Stimulated activated CD4-positive, alpha-beta T cell treated with anti-CD3 and anti-CD28 coated beads, Interleukin-15, amount 100 ng/mL, for 1 hour (primary cell): ENCODE results near the gene NOL6.

Experiments used
- DNase-seq, 2 donors: peaks; one replicate each; pipeline ENCODE4 v3.0.0-alpha.2; 2020; ENCODE audit warnings: low read depth in 1 of 2, low spot score in 1 of 2

The NOL6 gene

DNA sequence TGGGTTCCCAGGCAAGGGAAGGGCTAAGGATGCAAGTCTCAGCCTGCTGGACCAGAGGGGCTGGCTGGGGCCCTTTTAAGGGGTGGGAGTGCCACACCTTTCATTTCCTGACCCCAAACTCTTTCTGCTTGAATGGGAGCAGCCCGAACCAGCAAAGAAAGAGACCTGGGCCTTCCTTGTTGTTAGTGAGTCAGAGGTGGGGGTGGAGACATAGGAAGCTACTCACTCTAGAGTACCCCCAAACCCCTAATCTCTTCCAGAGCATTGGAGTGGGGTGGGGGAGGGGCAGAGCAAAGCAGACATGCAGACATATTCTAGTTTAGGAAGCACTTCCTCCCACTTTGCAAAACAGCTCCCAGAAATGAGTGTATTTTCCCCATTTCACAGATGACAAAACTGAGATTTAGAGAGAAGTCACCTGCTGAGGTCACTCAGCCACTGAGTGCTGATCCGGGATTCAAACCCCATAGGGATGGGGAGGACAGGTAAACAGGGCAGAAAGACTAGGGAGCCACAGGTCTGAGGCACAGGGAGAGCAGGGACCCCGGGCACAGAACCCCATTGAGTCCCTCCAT, 20.4 kb downstream of the NOL6 start:
- DNase-seq, result no peak

DNA sequence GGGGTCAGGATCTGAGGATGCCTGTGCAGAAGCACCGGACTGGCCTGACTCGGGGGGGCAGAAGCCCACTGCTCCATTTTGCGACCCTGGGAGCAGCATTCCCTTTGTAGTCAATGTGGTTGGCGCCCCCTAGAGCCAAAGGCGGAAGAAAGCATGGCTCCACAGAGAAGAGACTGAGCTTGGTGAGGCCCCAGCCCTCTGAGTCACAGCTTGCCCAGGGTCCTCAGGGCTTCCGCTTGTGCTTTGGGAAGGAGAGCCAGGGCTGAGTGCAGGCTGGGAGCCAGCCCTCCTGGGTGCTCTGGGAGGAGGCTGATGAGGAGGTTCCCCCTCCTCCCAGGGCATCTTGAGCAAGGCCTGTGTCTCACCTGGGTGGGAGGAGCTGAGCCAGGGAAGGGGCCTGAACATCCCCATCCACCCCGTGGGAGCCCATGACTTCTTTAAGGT, 20.9 kb downstream of the NOL6 start:
- peak in 1 of 2 donors; percentile 27 for DNase-seq

DNA sequence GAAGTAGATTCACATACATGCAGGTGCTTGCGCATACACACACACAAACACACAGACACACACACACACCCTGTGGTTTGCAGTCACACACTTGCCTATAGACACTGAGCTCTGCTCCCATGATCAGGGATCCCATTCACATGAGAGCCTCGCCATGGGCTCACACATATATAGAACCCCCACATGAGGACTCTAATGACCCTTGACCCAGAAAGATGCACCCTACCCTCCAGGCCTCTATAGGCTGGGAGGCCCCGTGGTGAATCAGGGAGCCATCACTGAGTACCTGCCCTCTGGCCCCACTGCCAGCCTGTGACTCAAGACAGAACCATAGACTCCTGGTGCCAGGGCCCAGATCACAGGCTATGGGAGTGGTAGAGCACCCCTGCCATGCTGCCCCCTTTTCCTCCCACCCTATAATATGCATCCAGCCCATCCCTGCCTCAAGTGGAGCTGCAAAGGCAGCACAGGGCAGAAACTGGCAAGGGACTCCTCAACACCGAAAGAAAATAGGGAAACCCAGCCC, 23.0 kb downstream of the NOL6 start:
- DNase-seq, result no peak

DNA sequence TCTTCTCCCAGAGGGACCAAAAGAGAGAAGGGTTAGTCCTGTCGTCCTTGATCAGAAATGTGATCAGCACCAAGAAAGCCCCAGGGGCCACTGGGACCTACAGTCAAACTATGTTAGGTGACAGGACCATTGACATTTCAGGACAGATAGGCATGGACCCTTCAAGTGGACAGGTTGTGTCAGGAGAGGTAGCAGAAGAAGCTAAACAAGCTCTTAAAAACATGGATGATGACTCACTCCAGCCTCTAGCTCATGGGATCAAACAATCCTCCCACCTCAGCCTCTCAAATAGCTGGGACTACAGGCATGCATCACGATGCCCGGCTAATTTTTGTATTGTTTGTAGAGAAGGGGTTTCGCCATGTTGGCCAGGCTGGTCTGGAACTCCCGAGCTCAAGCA, 24.0 kb downstream of the NOL6 start:
- DNase-seq, result no peak

DNA sequence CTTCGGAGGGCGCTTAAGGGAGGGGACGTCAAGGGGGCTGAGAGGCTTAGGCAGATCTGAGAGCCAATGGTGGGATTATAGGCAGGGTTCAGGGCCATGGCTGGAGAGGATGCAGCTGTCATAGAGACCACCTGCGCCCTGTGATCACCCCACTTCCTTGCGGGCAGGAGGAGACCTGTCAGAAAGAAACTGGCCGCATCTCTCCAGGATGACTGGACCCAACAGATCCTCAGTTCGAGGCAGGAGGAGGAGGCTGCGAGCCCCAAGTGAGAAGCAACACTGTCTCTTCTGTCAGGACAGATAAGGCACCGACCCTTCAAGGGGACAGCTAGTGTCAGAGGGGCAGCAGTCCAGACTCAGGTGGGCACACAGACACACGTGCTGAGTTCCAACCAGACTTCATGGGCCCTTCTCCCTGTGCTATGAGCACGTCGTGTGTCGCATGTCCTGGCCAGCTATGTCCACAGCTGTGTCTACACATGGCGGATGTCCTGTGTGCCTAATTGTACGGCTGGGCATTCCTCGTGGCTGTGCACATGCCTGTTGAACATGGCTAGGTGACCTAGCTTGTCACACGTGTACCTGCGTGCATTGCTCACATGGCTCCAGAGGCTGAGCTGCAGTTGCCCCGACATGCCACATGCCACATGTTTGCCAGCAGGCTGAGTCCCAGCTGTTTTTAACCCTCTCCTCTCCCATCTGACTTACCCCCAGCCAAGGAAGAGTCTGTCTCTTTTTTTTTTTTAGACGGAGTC, 25.7 kb downstream of the NOL6 start:
- no peak for DNase-seq

DNA sequence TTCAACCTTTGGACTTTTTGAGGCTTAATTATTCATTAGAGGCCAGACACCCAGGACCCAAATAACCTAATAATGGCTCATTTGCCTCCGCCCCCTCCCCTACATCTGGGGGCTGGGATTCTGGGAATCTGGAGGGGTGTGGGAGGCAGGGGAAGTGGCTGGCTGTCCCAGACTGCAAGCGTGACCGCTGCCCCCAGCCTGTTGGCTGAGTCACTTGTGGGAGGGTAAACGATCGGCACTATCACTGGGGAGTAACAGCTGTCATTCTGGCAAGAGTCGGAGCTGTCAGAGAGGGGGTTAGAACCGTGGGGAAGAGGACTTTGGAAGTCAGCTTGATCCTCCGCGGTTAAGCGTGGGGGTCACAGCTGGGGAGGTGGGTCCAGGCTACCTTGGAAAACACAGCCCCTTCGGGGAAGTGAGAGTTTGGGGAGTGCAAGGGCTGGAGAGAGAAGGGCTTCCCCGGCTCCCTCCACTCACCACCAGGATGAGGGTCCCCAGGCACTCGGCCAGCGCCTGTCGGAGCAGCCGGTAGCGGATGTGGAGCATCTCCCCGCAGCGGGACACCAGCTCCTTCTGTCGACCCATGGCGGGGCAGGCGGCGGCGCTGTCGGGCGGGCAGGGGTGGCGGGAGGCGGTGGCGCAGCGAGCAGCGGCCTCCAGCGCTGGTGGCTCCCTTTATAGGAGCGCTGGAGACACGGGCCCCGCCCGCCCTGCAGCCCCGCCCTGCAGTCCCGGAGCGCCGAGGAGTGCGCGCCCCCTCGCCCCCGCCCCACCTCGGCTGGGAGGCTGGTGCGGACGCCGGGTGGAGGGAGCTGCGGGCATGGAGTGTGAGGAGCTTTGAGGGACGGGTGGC, 26.6 kb downstream of the NOL6 start, which contains the start of gene AQP3:
Gene AQP3 (minus strand): TSS at position 648 of the 853 bp plus-strand sequence. CDS start 63 bp downstream, at position 585.
- DNase-seq, result peak; percentile 53 to 60

DNA sequence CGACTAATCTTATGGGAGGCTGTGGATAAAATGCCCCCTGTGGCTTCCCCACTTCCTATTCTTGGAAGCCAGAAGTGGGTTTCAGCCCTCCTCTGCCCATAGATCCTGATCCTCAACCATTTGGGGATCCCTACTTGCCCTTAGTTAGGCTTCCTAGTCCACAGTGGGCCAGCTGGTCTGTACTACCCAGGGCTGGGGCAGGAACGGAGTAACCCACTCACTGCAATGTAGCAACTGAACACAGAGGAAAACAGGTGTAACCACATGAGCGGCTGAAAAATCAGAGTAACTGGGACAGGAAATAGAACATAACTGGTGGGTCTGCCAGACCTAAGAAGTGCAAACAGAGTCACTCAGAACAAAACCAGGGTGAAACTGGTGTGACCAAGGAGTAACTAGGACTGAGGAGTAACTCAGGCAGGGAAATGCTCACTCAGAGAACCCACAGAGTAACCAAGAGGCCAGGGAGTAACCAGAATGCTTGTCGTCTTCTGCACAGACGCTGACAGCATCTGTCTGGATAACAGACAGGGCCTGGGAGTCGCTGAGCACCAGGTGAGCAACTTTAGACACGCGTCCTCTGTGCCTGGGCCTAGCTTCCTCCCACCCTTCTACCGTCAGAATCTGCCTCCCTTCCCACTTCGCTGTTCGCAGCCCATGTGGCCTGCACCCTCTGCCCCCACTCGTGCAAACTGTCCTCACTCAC, 27.3 kb downstream of the NOL6 start:
- DNase-seq, result peak in 1 of 2 donors; percentile 12

DNA sequence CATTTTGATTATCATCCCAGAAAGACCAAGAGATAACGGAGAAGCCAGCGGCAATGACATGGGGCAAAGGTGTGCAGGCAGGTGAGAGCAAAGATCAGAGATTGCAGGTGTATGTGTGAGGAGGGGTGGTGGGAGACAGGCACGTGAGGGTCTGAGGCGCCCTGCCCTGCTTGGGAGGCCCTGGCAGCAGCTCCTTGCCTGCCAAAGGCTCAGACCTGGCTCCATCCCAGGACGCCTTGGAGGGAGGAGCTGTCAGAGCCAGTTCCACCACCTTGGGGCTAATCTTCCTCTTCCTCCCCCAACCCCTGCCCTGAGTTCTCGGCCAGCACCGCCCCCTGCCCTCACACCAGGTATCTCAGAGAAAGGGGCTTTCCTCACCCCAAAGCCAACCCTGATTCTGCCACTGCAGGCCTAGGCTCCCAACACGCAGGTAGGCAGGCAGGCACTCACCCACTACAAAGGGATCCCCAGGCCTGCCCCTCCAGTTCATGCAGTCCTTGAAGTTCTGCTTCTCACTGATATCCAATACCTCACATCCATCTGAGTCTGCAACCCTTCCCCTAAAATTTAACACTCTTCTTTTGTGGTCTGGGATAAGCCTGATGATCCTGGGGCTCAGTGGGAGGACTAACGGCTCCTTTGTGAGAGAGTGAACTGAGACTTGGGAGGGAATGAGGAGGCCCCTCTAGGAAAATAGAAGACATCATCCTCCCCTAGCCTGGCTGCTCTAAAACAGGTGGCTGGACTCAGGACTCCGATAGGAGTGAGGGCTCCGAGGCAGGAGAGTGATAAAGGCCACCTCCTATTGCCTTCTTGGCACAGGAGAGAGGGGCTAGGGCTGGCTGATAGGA, 28.1 kb downstream of the NOL6 start:
- DNase-seq, result no peak

DNA sequence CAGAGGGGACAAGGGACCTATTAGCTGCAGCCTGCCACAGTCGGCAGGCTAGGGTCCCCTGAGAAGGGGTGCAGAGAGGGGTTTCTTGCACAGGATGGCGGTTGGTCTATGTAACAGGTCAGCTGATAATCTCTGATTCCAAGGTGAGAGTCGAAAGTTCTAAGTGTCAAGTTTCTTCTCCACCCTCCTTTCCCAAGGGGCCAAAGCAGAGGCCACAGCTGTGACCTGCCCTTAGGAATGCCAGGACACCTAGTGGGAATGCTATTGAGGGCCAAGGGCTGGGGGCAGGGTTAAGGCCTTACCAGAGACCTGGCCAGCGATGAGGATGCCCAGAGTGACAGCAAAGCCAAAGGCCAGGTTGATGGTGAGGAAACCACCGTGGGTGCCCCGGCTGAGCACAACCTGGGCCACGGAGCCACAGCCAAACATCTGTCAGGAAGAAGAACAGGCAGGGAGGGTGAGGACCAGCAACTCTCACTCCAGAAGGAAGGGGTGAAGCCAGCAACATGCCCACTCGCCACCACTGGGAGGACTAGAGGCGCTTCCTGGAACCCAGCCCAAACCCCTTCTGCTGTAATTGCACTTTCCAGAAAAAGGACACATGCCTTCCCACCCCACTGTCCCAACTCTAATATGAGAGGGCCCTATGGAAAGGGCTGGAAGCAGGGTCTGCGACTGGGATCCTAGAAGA, 30.1 kb downstream of the NOL6 start:
- DNase-seq, result no peak

DNA sequence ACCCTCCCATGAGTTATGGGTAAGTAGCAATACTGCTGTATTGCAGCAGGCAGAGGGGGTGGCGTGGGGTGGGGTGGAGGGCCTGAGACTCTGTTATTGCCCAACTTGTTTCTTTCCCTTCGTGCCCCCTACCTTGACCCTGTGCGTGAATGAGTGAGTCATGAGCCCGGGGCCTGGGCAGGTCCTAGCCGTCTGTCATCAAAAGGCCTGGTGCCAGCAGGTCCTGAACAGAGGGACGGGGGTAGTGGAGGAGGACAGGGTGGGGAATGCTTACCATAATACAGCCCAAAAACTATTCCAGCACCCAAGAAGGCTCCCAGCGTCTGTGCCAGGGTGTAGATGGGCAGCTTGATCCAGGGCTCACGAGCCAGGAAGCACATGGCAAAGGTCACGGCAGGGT, 30.7 kb downstream of the NOL6 start:
- DNase-seq, result no peak

DNA sequence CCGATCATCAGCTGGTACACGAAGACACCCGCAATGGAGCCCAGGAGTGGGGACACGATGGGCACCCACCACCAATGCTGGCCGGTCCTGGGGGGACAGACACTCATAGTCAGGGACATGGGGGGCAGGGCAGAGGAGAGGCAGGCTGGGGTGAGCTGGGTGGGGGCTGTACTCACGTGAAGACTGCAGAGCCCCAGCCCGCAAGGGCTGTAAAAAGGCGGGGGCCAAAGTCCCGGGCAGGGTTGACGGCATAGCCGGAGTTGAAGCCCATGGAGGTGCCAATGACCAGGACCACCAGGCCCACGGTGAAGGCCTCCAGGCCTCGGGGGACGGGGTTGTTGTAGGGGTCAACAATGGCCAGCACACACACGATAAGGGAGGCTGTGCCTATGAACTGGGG, 31.6 kb downstream of the NOL6 start:
- no peak for DNase-seq

DNA sequence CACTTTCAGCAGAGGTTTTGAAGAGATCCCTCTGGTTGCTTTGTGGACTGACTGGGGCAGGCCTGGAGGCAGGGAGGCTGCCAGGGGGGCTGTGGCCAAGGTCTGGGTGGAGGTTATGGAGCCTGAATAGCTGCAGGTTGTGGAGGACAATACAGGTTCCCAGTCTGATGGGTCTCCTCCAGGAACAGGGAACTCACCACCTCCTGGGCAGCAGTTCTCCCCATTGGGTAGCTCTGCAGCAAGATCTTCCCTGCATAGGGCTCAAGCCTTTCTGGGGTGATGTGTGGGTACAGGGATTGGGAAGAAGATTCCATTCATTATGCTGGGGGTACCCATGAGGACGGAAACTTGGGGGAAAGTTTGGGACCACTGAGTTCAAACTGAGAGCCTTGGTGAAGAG, 33.1 kb downstream of the NOL6 start:
- DNase-seq, result no peak

DNA sequence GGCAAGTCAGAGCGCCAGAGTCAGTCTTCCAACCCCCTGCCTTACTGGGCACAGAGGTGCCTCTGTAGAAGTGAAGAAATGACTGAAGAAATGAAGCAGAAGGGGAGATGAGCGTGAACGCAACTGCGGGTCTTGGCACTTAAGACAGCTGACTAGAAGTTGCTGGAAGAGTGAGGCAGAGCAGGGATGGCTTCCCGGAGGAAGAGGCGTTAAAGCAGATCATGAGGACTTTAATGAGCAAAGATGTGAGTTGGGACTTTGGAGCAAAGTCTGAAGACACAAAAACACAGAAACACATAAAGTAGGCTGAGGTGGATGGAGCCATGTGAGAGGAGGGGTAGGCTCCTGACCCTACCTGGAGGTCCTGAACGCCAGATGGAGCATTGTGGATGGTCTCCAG, 33.5 kb downstream of the NOL6 start:
- no peak for DNase-seq

DNA sequence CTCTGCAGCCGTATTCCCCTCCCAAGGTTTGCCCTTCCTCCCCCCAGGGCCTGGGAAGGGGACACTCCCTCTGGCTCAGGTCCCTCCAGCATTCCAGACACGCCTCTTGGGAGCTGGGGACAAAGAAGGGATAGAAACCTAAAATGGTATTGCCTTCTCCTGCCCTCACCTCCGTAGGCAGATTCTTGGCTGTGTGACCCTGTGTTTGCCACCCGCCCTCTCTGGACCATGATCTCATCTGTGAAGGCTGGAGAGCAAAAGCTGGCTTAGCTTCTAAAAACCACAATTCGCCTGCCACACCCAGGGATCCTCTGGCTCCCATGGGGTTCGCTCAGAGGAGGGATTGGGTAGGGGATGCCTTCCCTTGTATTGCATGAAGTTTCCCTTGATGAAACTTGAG, 34.0 kb downstream of the NOL6 start:
- DNase-seq, result no peak

DNA sequence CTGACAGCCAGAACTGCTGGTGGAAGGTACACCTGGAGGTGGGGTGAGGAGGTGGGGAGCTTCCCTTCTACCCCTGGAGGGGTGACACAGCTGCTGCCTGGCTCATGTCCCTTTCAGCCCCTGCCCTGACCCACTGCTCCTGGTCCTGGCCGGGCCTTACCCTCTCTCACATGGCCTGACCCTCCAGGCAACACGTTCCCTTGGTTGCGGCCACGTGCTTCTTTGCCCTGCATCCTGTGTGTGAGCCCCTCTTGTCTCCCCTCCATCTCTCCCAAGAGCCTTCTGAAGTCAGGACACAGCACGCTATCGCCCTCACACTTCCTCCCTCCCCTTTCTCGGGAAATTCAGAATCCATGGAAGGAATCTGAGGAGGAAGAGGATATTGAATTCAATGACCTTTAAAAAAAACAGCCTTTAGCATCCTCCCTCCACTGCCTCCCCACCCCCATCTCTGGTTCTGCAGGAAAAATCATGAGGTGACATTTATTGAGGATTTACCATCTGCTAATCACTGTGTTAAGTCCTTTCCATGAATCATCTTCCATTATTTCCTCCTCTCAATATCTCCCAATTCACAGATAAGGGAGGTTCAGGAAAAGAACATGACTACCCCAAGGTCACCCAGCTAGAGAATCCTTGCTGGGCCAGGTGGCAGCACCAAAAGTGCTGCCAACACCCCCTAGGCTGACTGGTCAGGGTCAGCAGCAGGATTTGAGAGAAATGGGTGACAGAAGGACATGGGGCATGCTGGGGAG, 34.6 kb downstream of the NOL6 start:
- DNase-seq, result no peak

DNA sequence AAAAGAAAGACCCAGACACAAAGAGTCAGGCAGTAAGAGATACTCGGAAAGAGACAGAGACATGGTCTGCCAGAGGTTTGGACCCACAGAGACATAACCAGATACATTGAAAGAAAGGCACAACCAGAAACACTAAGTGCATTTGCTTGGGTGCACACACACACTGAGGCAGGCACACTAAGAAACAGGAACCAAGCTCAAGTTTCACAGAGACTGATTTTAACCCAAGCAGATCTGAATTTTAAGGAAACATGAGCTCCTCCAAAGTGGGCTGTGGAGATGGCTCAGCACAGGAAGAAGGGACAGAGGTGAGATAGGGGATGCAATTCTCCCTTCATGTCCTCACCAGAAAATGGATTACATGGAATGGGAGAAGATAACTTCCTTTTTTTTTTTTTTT, 35.8 kb downstream of the NOL6 start:
- no peak for DNase-seq

DNA sequence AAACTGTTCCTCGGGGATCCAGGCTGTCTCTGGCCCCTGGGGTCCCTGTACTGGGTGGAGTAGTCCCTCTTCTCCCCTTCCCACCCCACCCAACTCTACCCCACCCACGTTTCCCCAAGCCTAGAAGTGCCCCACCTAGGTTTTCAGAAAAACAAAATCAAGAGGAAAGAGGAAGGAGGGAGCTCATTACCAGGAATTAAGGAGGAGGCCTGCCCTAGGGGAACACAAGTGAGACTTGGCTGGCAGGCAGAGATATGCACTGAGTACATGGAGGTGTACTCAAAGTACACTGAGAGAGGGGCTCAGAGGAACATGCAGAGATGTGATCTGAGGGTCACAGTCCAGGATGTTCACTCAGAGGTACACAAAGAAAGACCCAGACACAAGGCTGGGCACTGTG, 36.5 kb downstream of the NOL6 start:
- no peak for DNase-seq

DNA sequence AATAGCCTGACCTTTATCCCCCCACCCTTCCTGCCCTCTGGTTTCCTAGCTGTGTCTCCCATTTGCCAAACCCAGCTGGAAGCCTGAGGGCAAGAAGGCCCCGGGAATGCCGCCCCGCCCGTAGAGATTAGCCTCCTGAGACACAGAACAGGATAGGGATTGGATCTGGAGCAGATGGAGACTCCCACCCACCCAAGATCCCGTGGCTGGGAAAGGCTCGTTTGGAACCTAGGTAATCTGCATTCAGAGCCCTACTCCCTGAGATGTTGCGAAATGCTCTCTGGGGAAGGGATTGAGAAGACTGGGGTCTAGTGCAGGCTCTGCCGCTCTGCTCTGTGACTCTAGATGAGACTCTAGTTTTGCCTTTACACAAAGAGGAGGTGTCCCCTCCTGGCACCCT, 37.3 kb downstream of the NOL6 start:
- no peak for DNase-seq

DNA sequence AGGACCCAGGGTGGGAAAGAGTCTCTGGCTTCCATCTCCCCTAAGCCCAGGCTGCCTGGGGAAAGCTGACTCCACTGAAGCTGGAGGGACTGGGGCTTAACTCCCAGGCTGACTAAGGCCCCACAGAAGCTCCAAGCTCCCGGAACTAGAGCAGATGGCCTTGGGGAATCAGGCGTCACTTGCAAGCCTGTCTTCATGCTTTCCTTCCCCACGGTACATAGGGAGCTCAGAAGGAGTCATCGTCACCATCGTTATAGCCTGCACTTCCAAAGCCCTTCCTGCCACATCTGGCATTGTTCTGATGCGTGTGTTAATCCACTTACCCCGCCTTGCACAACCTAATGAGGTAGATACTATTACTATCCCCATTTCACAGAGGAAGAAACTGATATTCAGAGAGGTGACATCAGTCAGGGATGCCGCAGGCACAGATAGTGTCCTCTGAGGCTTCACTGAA, 37.9 kb downstream of the NOL6 start:
- DNase-seq, result no peak
